ENCODE data around the gene FNBP1. TPM values are rescaled to one million over a fixed set of nuclear protein-coding genes. Genes with fewer than 3 reads are reported as not detected.
"Not testable (repeated sequence)": the region's sequence is repeated elsewhere in the genome, so short reads cannot be mapped to it uniquely, and the experiment has no call there.

FNBP1 gene
- total RNA-seq, 1 experiment from 2014 or later: 30.8 TPM

DNA sequence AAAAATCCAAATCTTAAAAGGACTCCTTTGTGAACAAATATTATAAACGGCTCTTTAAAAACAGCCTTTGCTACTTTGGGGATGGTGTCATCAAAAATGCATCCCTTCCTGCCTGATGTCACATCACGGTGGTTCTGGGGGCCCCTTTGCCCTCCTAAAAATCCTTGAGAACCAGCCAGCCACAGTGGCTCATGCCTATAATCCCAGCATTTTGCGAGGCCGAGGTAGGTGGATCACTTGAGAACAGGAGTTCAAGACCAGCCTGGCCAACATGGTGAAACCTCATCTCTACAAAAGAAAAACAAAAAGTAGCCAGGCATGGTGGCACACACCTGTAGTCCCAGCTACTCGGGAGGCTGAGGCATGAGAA lies 43.9 kb downstream of the FNBP1 start:
- no TSS peak for BruUV-seq (replicated peaks)
- CTCF ChIA-PET: no interaction called here
- DNase-seq: no peak
- H3K9ac ChIP-seq (ENCODE audit: low read length): no peak overlapping the region
- H3K4me1 ChIP-seq (ENCODE audit: insufficient read depth, low read length): peaks cover 17% of the 10 kb centered on the region
- no peak overlapping the region for H2AFZ ChIP-seq (ENCODE audit: low read length)
- POLR2A ChIA-PET (ENCODE audit: unreplicated experiment): no interaction called here
- intact Hi-C loops (cut with micrococcal nuclease): no loop called here
- H3K36me3 ChIP-seq (ENCODE audit: low read depth, low read length): no peaks in the 10 kb centered on the region
- H3K4me2 ChIP-seq (ENCODE audit: low read length): no peak overlapping the region
- H3K9me3 ChIP-seq (ENCODE audit: low read length): no peaks in the 10 kb centered on the region
- no peaks in the 10 kb centered on the region for H4K20me1 ChIP-seq (ENCODE audit: low read length)
- ATAC-seq: no peak
- H3F3A ChIP-seq (ENCODE audit: low read length, unreplicated experiment): no peaks in the 10 kb centered on the region
- no peak overlapping the region for H3K27ac ChIP-seq (ENCODE audit: low read length)
- H3K27me3 ChIP-seq (ENCODE audit: low read length): no peaks in the 10 kb centered on the region
- no peak overlapping the region for H3K4me3 ChIP-seq (ENCODE audit: low read length)
- TF ChIP-seq EZH2phosphoT487 (IDR thresholded peaks at IDR 0.05; ENCODE audit: borderline replicate concordance, low read length) (no peak), EZH2 (IDR thresholded peaks at IDR 0.05; ENCODE audit: low read length, unreplicated experiment) (no peak)
- TF ChIP-seq, protein P1, sequence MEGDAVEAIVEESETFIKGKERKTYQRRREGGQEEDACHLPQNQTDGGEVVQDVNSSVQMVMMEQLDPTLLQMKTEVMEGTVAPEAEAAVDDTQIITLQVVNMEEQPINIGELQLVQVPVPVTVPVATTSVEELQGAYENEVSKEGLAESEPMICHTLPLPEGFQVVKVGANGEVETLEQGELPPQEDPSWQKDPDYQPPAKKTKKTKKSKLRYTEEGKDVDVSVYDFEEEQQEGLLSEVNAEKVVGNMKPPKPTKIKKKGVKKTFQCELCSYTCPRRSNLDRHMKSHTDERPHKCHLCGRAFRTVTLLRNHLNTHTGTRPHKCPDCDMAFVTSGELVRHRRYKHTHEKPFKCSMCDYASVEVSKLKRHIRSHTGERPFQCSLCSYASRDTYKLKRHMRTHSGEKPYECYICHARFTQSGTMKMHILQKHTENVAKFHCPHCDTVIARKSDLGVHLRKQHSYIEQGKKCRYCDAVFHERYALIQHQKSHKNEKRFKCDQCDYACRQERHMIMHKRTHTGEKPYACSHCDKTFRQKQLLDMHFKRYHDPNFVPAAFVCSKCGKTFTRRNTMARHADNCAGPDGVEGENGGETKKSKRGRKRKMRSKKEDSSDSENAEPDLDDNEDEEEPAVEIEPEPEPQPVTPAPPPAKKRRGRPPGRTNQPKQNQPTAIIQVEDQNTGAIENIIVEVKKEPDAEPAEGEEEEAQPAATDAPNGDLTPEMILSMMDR (conservative IDR thresholded peaks at IDR 0.05; ENCODE audit: low read depth, low read length): no peak
- H3K79me2 ChIP-seq (ENCODE audit: low read length): peaks cover 56% of the 10 kb centered on the region
- H3K9me2 ChIP-seq (replicated peaks; ENCODE audit: low read length): no peaks in the 10 kb centered on the region

DNA sequence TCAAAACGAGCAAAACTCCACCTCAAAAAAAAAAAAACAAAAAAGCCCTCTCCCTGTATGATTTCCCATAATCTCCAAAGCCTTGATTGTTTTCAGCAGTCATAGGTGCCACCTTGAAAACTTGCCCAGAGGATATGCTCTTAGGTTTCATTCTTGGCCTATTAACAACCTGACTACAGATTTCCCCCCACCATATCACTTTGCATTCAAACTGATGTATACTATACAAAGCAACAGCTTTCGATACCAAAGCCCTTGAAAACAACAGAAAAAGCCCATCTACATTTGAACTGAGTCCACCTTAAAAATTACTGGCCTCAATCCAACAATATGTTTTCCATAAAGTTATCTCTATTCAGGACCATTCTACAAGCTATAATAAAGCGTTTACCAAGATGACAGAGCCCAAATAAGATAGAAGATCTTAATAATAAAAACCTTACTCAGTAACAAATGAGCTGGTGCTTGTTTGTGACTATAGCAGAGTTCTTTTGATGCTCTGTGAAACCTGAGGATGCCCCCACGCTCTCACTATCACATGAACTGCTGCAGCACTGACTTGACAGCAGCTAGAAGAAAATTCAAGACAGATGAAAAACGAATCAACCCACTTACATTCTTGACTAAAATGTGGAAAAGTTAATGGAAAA lies 44.4 kb downstream of the FNBP1 start:
- intact Hi-C loops (cut with micrococcal nuclease): no loop called here
- no peaks in the 10 kb centered on the region for H3K9me2 ChIP-seq (replicated peaks; ENCODE audit: low read length)
- TF ChIP-seq EZH2 (IDR thresholded peaks at IDR 0.05; ENCODE audit: low read length, unreplicated experiment): no peak
- TF ChIP-seq, protein P1 (conservative IDR thresholded peaks at IDR 0.05; ENCODE audit: low read depth, low read length): no peak
- H3K9ac ChIP-seq (ENCODE audit: low read length): no peak overlapping the region
- peaks cover 58% of the 10 kb centered on the region for H3K79me2 ChIP-seq (ENCODE audit: low read length)
- peaks cover 17% of the 10 kb centered on the region for H3K4me1 ChIP-seq (ENCODE audit: insufficient read depth, low read length)
- H3K27ac ChIP-seq (ENCODE audit: low read length): no peak overlapping the region
- BruUV-seq (replicated peaks): no TSS peak
- H3K27me3 ChIP-seq (ENCODE audit: low read length): no peaks in the 10 kb centered on the region
- ChIA-PET POLR2A (ENCODE audit: unreplicated experiment) (no interaction called here), CTCF (no interaction called here)
- DNase-seq: no peak
- H3K4me2 ChIP-seq (ENCODE audit: low read length): no peak overlapping the region
- no peak overlapping the region for H2AFZ ChIP-seq (ENCODE audit: low read length)
- H4K20me1 ChIP-seq (ENCODE audit: low read length): no peaks in the 10 kb centered on the region
- no peaks in the 10 kb centered on the region for H3K9me3 ChIP-seq (ENCODE audit: low read length)
- no peaks in the 10 kb centered on the region for H3F3A ChIP-seq (ENCODE audit: low read length, unreplicated experiment)
- H3K4me3 ChIP-seq (ENCODE audit: low read length): no peak overlapping the region
- no peaks in the 10 kb centered on the region for H3K36me3 ChIP-seq (ENCODE audit: low read depth, low read length)
- no peak for ATAC-seq

DNA sequence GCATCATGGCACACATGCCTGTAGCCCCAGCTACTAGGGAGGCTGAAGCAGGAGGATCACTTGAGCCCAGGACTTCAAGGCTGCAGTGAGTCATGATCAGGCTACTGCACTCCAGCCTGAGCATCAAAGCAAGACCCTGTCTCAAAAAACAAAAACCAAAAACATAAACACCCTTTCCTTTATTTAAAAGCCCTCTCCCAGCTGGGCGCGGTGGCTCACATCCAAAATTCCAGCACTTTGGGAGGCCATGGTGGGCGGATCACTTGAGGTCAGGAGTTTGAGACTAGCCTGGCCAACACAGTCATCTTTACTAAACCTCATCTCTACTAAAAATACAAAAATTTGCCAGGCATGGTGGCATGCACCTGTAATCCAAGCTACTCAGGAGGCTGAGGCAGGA lies 45.3 kb downstream of the FNBP1 start:
- CTCF ChIA-PET; H3K9me3 ChIP-seq (ENCODE audit: low read length); H3F3A ChIP-seq (ENCODE audit: low read length, unreplicated experiment); H3K4me3 ChIP-seq (ENCODE audit: low read length); H3K4me2 ChIP-seq (ENCODE audit: low read length); BruUV-seq (replicated peaks); H3K36me3 ChIP-seq (ENCODE audit: low read depth, low read length); H3K27ac ChIP-seq (ENCODE audit: low read length); H4K20me1 ChIP-seq (ENCODE audit: low read length); H3K9me2 ChIP-seq (replicated peaks; ENCODE audit: low read length); ATAC-seq; H3K9ac ChIP-seq (ENCODE audit: low read length); H2AFZ ChIP-seq (ENCODE audit: low read length); H3K27me3 ChIP-seq (ENCODE audit: low read length); intact Hi-C loops (cut with micrococcal nuclease); POLR2A ChIA-PET (ENCODE audit: unreplicated experiment); DNase-seq: not testable (repeated sequence)
- peaks cover 17% of the 10 kb centered on the region for H3K4me1 ChIP-seq (ENCODE audit: insufficient read depth, low read length)
- peaks cover 54% of the 10 kb centered on the region for H3K79me2 ChIP-seq (ENCODE audit: low read length)
